Ovary (tissue), 9 donors: Measurements from ENCODE around the gene ANAPC5. TPM values are rescaled to one million over a fixed set of nuclear protein-coding genes. Genes with fewer than 3 reads are reported as not detected.

Experiments used
- DNase-seq, 5 donors: peaks; one replicate each; pipeline ENCODE4 v3.0.0-alpha.2; 2019 to 2020
- H3K27ac ChIP-seq, 2 donors: fragments of 200-600 bp; one replicate each; pipeline versions ENCODE4 v1.5.1 to v1.8.0; 2019 to 2022
- H3K27me3 ChIP-seq: fragments of 200-600 bp; one replicate; pipeline ENCODE4 v1.8.0; 2022
- H3K36me3 ChIP-seq: fragments of 200-600 bp; sonication (generic); one replicate; pipeline ENCODE4 v1.5.1; 2019
- H3K4me1 ChIP-seq: one replicate; pipeline ENCODE4 v1.8.1; 2013; ENCODE audit warnings: mild to moderate bottlenecking, moderate library complexity; ENCODE audit not compliant: insufficient read depth
- H3K4me3 ChIP-seq: fragments of 200-600 bp; sonication (generic); one replicate; pipeline ENCODE4 v1.5.1; 2017
- H3K9me3 ChIP-seq, 2 donors: fragments of 200-600 bp in 1 of 2; sonication (generic) in 1 of 2; one replicate each; pipeline versions ENCODE4 v1.5.1 to v1.8.1; 2013 to 2019; ENCODE audit warnings: mild to moderate bottlenecking in 1 of 2, moderate library complexity in 1 of 2
- EP300 ChIP-seq: sonication (generic); formaldehyde crosslinking; IDR thresholded peaks from one replicate; pipeline ENCODE4 v1.6.1; 2017; ENCODE audit warnings: antibody characterized with exemption
- POLR2A ChIP-seq: fragments of 450-650 bp; IDR thresholded peaks from one replicate; pipeline ENCODE4 v1.6.1; 2017; ENCODE audit warnings: antibody characterized with exemption, mild to moderate bottlenecking, moderate library complexity
- WGBS, 3 donors: extraction: QIAGEN DNeasy Blood & Tissue Kit in 1 of 3; methylation state at CpG; one replicate each; pipeline versions ENCODE4 v1.1.5 to v1.1.7; 2013 to 2017; 5-methylcytosine and 5-hydroxymethylcytosine counted together
- intact Hi-C, 4 donors: fragments of 100-400 bp; cut with DNase I; formaldehyde crosslinking; loops; one replicate each; pipeline versions ENCODE4 v1.11.0 to v1.15.1; 2022 to 2023
- polyA plus RNA-seq, 2 donors: library from polyadenylated mRNA; stranded (reverse); fragments of 200-250 nt in 1 of 2; fragments of 350-450 nt in 1 of 2; fragmentation: Illumina TruSeq in 1 of 2; extraction: RNeasy Lipid Tissue Mini Kit (QIAGEN cat#74804) in 1 of 2; gene quantifications; one replicate each; pipeline ENCODE4 v1.2.3, GENCODE V29; 2013 to 2014
- total RNA-seq, 7 donors: library from RNA; depleted of rRNA in 2 of 7; stranded (reverse); fragments of >200 nt in 2 of 7; fragmentation: NEBNext Ultra II Directional in 3 of 7; extraction: Animal tissue kit (Norgen Biotek cat#: 25700) in 3 of 7; gene quantifications; one replicate each; pipeline versions ENCODE4 v1.1.0 to v1.2.4, GENCODE V29; 2016 to 2023
- TF ChIP-seq, protein P1 (sequence below), 3 donors: fragments of 450-650 bp in 2 of 3; fragments of 200-600 bp in 1 of 3; IDR thresholded peaks; one replicate each; pipeline versions ENCODE4 v1.5.1 to v1.8.0; 2016 to 2022; ENCODE audit warnings: antibody characterized with exemption in 3 of 3, mild to moderate bottlenecking in 1 of 3
- donor health status: DM: no; HTN: no; CAD: no; lungs with moderate emphysema.
- donor health status: DM: no; HTN: no; CAD: no.
- donor health status: Bipolar disorder and iron deficiency.
- donor health status: DM: yes; HTN: yes; CAD: no.
- donor health status: DM: no; HTN: no; CAD: no.
- donor health status: DM: yes; HTN: yes; CAD: no.

The ANAPC5 gene
- total and polyA plus RNA-seq, 9 donors = 58.1 to 149 (median 78.9) TPM

DNA sequence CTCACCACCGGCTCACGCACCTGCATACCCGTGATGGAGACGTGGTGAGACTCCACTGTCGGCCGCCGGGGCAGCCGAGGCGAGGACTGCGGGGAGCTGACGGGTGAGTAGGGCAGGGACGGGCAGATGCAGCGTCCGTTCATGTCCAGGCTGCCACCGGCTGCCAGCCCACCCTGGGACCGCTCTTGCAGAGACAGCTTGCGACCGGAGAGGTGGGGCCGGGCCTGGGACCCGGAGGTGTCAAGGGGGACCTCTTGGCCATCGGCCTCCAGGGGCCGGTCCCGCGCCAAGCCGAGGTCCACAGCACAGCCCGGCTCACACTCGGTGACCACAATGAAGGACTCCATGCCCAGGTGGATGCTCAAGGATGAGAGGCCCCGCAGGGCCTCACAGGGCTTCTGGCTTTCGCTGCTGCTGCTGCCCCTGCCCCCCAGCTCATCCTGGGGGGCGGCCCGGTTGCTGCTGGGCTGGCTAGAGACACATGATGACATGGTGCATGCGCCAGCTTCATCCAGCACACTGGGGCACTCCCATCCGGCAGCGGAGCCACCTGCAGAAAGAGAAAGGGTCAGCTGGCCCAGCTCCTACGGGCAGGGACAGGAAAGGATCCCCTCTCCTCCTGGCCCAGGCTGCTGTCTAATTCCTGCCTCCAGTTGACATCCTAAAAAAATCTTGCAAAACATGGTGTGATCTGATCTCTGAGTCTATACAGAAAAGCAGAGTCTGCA, 78.0 kb downstream of the ANAPC5 start:
- H3K36me3 ChIP-seq = no peaks in the 10 kb centered on the region
- H3K27me3 ChIP-seq = no peaks in the 10 kb centered on the region
- H3K4me3 ChIP-seq = no peak overlapping the region
- H3K9me3 ChIP-seq = no peaks in the 10 kb centered on the region
- intact Hi-C loops = no loop called here
- TF ChIP-seq, protein P1, sequence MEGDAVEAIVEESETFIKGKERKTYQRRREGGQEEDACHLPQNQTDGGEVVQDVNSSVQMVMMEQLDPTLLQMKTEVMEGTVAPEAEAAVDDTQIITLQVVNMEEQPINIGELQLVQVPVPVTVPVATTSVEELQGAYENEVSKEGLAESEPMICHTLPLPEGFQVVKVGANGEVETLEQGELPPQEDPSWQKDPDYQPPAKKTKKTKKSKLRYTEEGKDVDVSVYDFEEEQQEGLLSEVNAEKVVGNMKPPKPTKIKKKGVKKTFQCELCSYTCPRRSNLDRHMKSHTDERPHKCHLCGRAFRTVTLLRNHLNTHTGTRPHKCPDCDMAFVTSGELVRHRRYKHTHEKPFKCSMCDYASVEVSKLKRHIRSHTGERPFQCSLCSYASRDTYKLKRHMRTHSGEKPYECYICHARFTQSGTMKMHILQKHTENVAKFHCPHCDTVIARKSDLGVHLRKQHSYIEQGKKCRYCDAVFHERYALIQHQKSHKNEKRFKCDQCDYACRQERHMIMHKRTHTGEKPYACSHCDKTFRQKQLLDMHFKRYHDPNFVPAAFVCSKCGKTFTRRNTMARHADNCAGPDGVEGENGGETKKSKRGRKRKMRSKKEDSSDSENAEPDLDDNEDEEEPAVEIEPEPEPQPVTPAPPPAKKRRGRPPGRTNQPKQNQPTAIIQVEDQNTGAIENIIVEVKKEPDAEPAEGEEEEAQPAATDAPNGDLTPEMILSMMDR (IDR thresholded peaks at IDR 0.05) = no peak
- TF ChIP-seq EP300 (no peak), POLR2A (no peak)
- H3K27ac ChIP-seq = no peak overlapping the region
- peaks cover 9% of the 10 kb centered on the region for H3K4me1 ChIP-seq
- 91 to 93% (median 93%) methylated on average over 34 to 35 of the region's 35 CpGs for WGBS, 3 donors
- peak in 1 of 5 donors; percentile 21 for DNase-seq

DNA sequence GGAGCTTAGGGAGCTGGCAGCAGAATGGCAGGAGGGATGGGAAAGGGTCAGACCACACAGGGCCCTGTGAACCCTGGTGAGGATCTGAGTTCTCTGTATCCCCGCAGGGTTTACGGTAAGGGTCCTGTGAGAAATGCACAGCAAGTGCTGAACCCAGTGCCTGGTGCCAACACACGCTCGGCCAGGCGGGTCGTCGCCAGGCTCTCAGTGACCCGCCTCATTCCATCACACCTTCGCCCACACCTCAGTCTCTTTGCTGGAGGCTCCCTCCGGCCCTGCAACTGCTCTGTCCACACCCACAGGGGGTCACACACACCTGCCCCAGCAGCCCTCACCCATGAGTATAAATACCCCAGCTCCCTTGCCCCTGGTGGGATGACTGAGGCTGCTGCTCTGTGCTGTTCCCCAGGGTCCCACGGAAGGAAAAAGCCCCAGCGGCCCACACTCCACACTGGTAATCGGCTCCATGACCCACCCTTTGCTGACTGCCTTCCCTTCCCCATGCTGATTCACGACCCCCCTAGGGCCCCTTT, 78.8 kb downstream of the ANAPC5 start:
- H3K36me3 ChIP-seq = no peaks in the 10 kb centered on the region
- H3K27me3 ChIP-seq = no peaks in the 10 kb centered on the region
- H3K27ac ChIP-seq = no peak overlapping the region
- intact Hi-C loops = no loop called here
- peaks cover 2% of the 10 kb centered on the region for H3K4me1 ChIP-seq
- TF ChIP-seq, protein P1 (IDR thresholded peaks at IDR 0.05) = no peak
- TF ChIP-seq POLR2A = no peak
- no peak for TF ChIP-seq EP300
- 92 to 96% (median 94%) methylated on average over 14 of the region's 14 CpGs for WGBS, 3 donors
- no peak overlapping the region for H3K4me3 ChIP-seq
- H3K9me3 ChIP-seq = no peaks in the 10 kb centered on the region
- DNase-seq = no peak

DNA sequence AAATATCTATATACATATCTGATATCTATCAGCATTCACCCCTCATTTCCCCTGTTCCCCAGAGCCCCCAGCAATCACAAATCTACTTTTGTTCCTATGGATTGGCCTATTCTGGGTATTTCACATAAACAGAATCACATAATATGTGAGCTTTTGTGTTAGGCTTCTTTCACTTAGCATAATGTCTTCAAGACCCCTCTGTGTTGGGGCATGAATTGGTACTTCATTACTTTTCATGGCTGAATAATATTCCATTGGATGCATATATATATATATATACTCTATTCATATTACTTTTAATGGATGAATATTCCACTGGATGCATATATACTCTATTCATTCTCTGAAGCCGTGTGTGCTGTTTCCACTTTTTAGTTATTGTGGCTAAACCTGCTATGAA, 84.4 kb downstream of the ANAPC5 start:
- Histone ChIP-seq H3K27ac (no peak overlapping the region), H3K9me3 (no peaks in the 10 kb centered on the region), H3K36me3 (no peaks in the 10 kb centered on the region), H3K4me1 (no peaks in the 10 kb centered on the region), H3K4me3 (no peak overlapping the region), H3K27me3 (no peaks in the 10 kb centered on the region)
- 95 to 100% (median 99%) methylated on average over 1 of the region's 1 CpG for WGBS, 3 donors
- TF ChIP-seq, protein P1 (IDR thresholded peaks at IDR 0.05) = no peak
- no peak for TF ChIP-seq EP300
- no peak for TF ChIP-seq POLR2A
- DNase-seq = no peak
- intact Hi-C loops = no loop called here

DNA sequence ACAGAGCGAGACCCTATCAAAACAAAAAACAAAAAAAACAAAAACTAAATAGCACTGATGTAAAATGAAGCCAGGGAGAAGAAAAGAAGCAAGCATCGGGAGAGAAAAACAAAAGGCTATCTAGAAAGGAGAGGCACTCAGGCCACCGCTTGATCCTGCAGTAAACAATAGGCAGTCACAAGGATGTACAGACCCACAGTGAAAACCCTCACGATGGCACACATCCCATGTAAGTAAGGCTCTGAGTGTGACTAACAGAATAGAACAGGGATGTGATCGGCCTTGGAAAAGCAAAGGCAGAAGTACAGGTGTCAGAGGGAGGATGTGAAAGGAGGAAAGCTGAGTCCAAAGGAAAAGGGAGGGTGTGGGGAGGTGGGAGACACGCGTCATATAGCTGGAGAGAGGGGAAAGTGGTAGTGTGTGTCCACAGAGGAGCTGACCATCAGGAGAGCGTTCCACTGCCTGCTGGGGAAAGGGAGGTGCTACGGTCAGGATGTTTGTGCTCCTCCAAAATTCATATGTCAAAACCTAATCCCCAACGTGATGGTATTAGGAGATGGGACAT, 87.2 kb downstream of the ANAPC5 start:
- Histone ChIP-seq H3K9me3 (no peaks in the 10 kb centered on the region), H3K4me1 (no peaks in the 10 kb centered on the region), H3K4me3 (no peak overlapping the region), H3K27ac (no peak overlapping the region), H3K36me3 (no peaks in the 10 kb centered on the region), H3K27me3 (no peaks in the 10 kb centered on the region)
- TF ChIP-seq EP300 (no peak), POLR2A (no peak)
- TF ChIP-seq, protein P1 (IDR thresholded peaks at IDR 0.05) = no peak
- DNase-seq = no peak
- WGBS, 3 donors = 75 to 82% (median 77%) methylated on average over 10 of the region's 10 CpGs
- intact Hi-C loops = no loop called here
